HepG2 (cell line): ENCODE measurements around the gene ITGB5. TPM values are rescaled to one million over a fixed set of nuclear protein-coding genes. Genes with fewer than 3 reads are reported as not detected.

ENCODE experiments used
- CEBPB ChIP-seq: IDR thresholded peaks from 2 replicates; pipeline ENCODE4 v1.6.1; 2011; ENCODE audit warnings: low read depth, low read length, improper control_type of control experiment, borderline replicate concordance
- CEBPG ChIP-seq: IDR thresholded peaks from 2 replicates; pipeline ENCODE4 v1.6.1; 2016
- FOXP1 ChIP-seq, 2 experiments: fragments of 450-650 bp in 1 of 2; IDR thresholded peaks; 2 replicates each; pipeline ENCODE4 v1.6.1; 2017 to 2018; ENCODE audit warnings: antibody characterized with exemption in 1 of 2
- HDAC2 ChIP-seq: sonication (generic); formaldehyde crosslinking; IDR thresholded peaks from 2 replicates; pipeline ENCODE4 v1.4.0; 2020; ENCODE audit warnings: missing genetic modification reagents
- HMGA1 ChIP-seq: sonication (generic); formaldehyde crosslinking; conservative IDR thresholded peaks from 2 replicates; pipeline ENCODE4 v1.4.0; 2020; ENCODE audit warnings: missing genetic modification reagents
- HNRNPLL ChIP-seq: fragments of 200-400 bp; formaldehyde crosslinking; IDR thresholded peaks from 2 replicates; pipeline ENCODE4 v1.6.1; 2017; ENCODE audit warnings: mild to moderate bottlenecking, low read depth, low read length; ENCODE audit not compliant: poor library complexity, severe bottlenecking
- KDM5A ChIP-seq: fragments of 200-600 bp; sonication (generic); IDR thresholded peaks from 2 replicates; pipeline ENCODE4 v1.7.0; 2018; ENCODE audit warnings: antibody characterized with exemption, mild to moderate bottlenecking, low read length, borderline replicate concordance
- NCOA1 ChIP-seq: sonication (generic); formaldehyde crosslinking; IDR thresholded peaks from 2 replicates; pipeline ENCODE4 v1.9.0; 2021; ENCODE audit warnings: missing genetic modification reagents
- PHF5A ChIP-seq: IDR thresholded peaks from one replicate; pipeline ENCODE4 v1.6.1; 2018; ENCODE audit warnings: low read depth, missing genetic modification reagents; ENCODE audit not compliant: unreplicated experiment
- RBM22 ChIP-seq: fragments of 200-400 bp; formaldehyde crosslinking; optimal IDR thresholded peaks from 2 replicates; pipeline ENCODE3; 2017; ENCODE audit warnings: mild to moderate bottlenecking, low read length, moderate library complexity
- SAFB2 ChIP-seq: sonication (generic); formaldehyde crosslinking; IDR thresholded peaks from 2 replicates; pipeline ENCODE4 v1.5.1; 2020; ENCODE audit warnings: missing genetic modification reagents, low read depth, mild to moderate bottlenecking, borderline replicate concordance
- SMYD3 ChIP-seq: sonication (generic); formaldehyde crosslinking; IDR thresholded peaks from 2 replicates; pipeline ENCODE4 v1.8.1; 2023; ENCODE audit warnings: mild to moderate bottlenecking, missing genetic modification reagents
- SRSF9 ChIP-seq: fragments of 200-400 bp; formaldehyde crosslinking; IDR thresholded peaks from 2 replicates; pipeline ENCODE4 v1.6.1; 2018; ENCODE audit warnings: borderline replicate concordance, mild to moderate bottlenecking, low read depth, low read length; ENCODE audit not compliant: insufficient read depth, poor library complexity, severe bottlenecking
- TBX3 ChIP-seq: fragments of 450-650 bp; IDR thresholded peaks from 2 replicates; pipeline ENCODE4 v1.6.1; 2017; ENCODE audit warnings: antibody characterized with exemption, mild to moderate bottlenecking, inconsistent platforms, borderline replicate concordance
- TCF7 ChIP-seq: sonication (generic); IDR thresholded peaks from 2 replicates; pipeline ENCODE4 v1.6.1; 2016; ENCODE audit warnings: antibody characterized with exemption, low read depth
- ZBTB21 ChIP-seq: sonication (generic); formaldehyde crosslinking; IDR thresholded peaks from 2 replicates; pipeline ENCODE4 v1.4.0; 2020; ENCODE audit warnings: missing genetic modification reagents
- ZNF121 ChIP-seq: sonication (generic); formaldehyde crosslinking; IDR thresholded peaks from 2 replicates; pipeline ENCODE4 v1.5.0; 2020; ENCODE audit warnings: mild to moderate bottlenecking, missing genetic modification reagents
- ZNF207 ChIP-seq: fragments of 450-650 bp; IDR thresholded peaks from 2 replicates; pipeline ENCODE4 v1.6.1; 2016; ENCODE audit warnings: antibody characterized with exemption, borderline replicate concordance
- ZNF335 ChIP-seq: sonication (generic); formaldehyde crosslinking; IDR thresholded peaks from 2 replicates; pipeline ENCODE4 v1.4.0; 2020; ENCODE audit warnings: missing genetic modification reagents
- ZNF460 ChIP-seq: sonication (generic); formaldehyde crosslinking; IDR thresholded peaks from 2 replicates; pipeline ENCODE4 v1.5.1; 2020; ENCODE audit warnings: missing genetic modification reagents, mild to moderate bottlenecking, borderline replicate concordance
- ZNF589 ChIP-seq: sonication (generic); formaldehyde crosslinking; conservative IDR thresholded peaks from 2 replicates; pipeline ENCODE4 v1.8.0; 2022; ENCODE audit warnings: mild to moderate bottlenecking, moderate library complexity, missing genetic modification reagents
- ZUFSP ChIP-seq: sonication (generic); formaldehyde crosslinking; IDR thresholded peaks from 2 replicates; pipeline ENCODE4 v1.9.0; 2021; ENCODE audit warnings: missing genetic modification reagents, mild to moderate bottlenecking, borderline replicate concordance
- polyA plus RNA-seq, 8 experiments: library from polyadenylated mRNA; depleted of rRNA in 3 of 8; stranded (reverse) in 7 of 8; unstranded in 1 of 8; fragments of >200 nt; fragmentation: Illumina TruSeq in 4 of 8; extraction: Trizol in 4 of 8; gene quantifications; 2 replicates each; pipeline versions ENCODE4 v1.2.1 to v1.2.3, GENCODE V29; 2011 to 2016; ENCODE audit warnings: low read depth in 4 of 8, missing spikeins in 1 of 8, mixed read lengths in 1 of 8; ENCODE audit not compliant: insufficient read depth in 1 of 8
- total RNA-seq, 5 experiments: library from RNA; depleted of rRNA; stranded (reverse); fragments of >200 nt; fragmentation: Illumina TruSeq; extraction: Trizol; gene quantifications; 2 replicates each; pipeline ENCODE4 v1.2.3, GENCODE V29; 2016; ENCODE audit warnings: low read depth in 1 of 5

ITGB5 gene
- total and polyA plus RNA-seq, 2 of the 13 experiments (the other 11 are each of a cell fraction or from before 2014, with no cell fraction given): 74.1 to 343 TPM

GRCh38 chr3:124896824-124897526 is 9.8 kb upstream of the ITGB5 start (continued):
- TF ChIP-seq ZUFSP (no peak), HNRNPLL (no peak), ZNF121 (peak; percentile 98), NCOA1 (CRISPR knock-in tag) (no peak), ZNF589 (CRISPR knock-in tag) (no peak), SRSF9 (no peak), FOXP1 (IDR thresholded peaks at IDR 0.05) (no peak), FOXP1 (CRISPR knock-in tag; IDR thresholded peaks at IDR 0.05) (0 out of 2 replicates have a peak, but pooled peaks have one; percentile 30), ZNF460 (CRISPR knock-in tag) (peak; percentile 56; the same call in 1 of the 2 replicates), TBX3 (no peak), SMYD3 (no peak), SAFB2 (no peak), CEBPG (CRISPR knock-in tag) (peak; percentile 68), PHF5A (no peak), RBM22 (no peak), TCF7 (0 out of 2 replicates have a peak, but pooled peaks have one; percentile 39), KDM5A (no peak), HMGA1 (CRISPR knock-in tag) (no peak), ZNF207 (no peak), ZNF335 (CRISPR knock-in tag) (no peak), HDAC2 (peak; percentile 46; the same call in 1 of the 2 replicates), ZBTB21 (CRISPR knock-in tag) (no peak), CEBPB (peak; percentile 73; the same call in 1 of the 2 replicates)
- TF ChIP-seq, all 625 proteins: peak for 10
